Measurements from ENCODE around the gene OR10H1. TPM values are rescaled to one million over a fixed set of nuclear protein-coding genes. Genes with fewer than 3 reads are reported as not detected.

OR10H1 gene
- total RNA-seq, 1 experiment from 2014 or later: 0.17 TPM

GRCh38 chr19:15812060-15812722, 3.3 kb downstream of the OR10H1 start:
- intact Hi-C loops (cut with micrococcal nuclease): loop anchor here (1.0 to 2.0 kb wide), 3 partner anchors 57 to 370 kb away; no protein-coding TSS in a partner anchor
- Histone ChIP-seq H3K4me2 (ENCODE audit: low read length) (peak overlapping the region; percentile 42), H3K9me2 (ENCODE audit: insufficient read depth) (no peaks in the 10 kb centered on the region), H3K4me3 (replicated peaks in 1 of 2; ENCODE audit: low read depth in 1 of 2, low read length in 2 of 2) (no peak overlapping the region), H2AFZ (ENCODE audit: low read depth, low read length, poor library complexity, severe bottlenecking) (no peak overlapping the region), H4K20me1 (ENCODE audit: insufficient read depth) (no peaks in the 10 kb centered on the region), H3K27me3 (ENCODE audit: insufficient read depth, low read length) (no peaks in the 10 kb centered on the region), H3K9me3 (ENCODE audit: control insufficient read depth in 1 of 2, insufficient read depth in 1 of 2, low read depth in 1 of 2, low read length in 2 of 2) (no peaks in the 10 kb centered on the region), H3K27ac (ENCODE audit: low read depth, low read length) (no peak overlapping the region; the same call in 1 of the 2 replicates), H3K9ac (ENCODE audit: low read length) (peak overlapping the region; percentile 35), H3K79me2 (ENCODE audit: insufficient read depth, low read length) (no peaks in the 10 kb centered on the region), H3K4me1 (ENCODE audit: control insufficient read depth in 1 of 2, insufficient read depth in 2 of 2, low read length in 2 of 2) (peaks cover 33 to 58% of the 10 kb centered on the region in 2 experiments), H3K36me3 (ENCODE audit: control insufficient read depth in 1 of 2, insufficient read depth in 2 of 2, low read length in 2 of 2) (no peaks in the 10 kb centered on the region)
- DNase-seq (ENCODE audit: low read depth, low spot score) (peak; percentile 72), ATAC-seq (peak; percentile 78)
- BruUV-seq (replicated peaks): no TSS peak
- TF ChIP-seq SP1 (IDR thresholded peaks at IDR 0.05; ENCODE audit: low read depth): no peak
- TF ChIP-seq EZH2phosphoT487 (IDR thresholded peaks at IDR 0.05; ENCODE audit: borderline replicate concordance): no peak
- peak; percentile 96 for TF ChIP-seq RAD21 (IDR thresholded peaks at IDR 0.05; ENCODE audit: low read depth)
- TF ChIP-seq CEBPB (IDR thresholded peaks at IDR 0.05; ENCODE audit: low read depth): no peak
- peak; percentile 81 to 90 (median 85) for TF ChIP-seq CTCF (IDR thresholded peaks at IDR 0.05 in 2 of 3, conservative IDR thresholded peaks at IDR 0.05 in 1 of 3; ENCODE audit: borderline replicate concordance in 1 of 3, insufficient read depth in 1 of 3, low read depth in 2 of 3, low read length in 2 of 3)
- no peak for TF ChIP-seq EZH2 (IDR thresholded peaks at IDR 0.05)
- RAD21 ChIA-PET (ENCODE audit: low non-redundant PET in 1 of 2, low total read pairs in 2 of 2, uncharacterized antibody in 2 of 2, unreplicated experiment in 2 of 2): interaction anchor here in 1 of 2 experiments (0.7 to 0.8 kb wide), 3 partner anchors 31 to 238 kb away, joined by 3 to 6 read pairs (median 4); no protein-coding TSS in a partner anchor
- POLR2A ChIA-PET: interaction anchor here (1.0 kb wide), 1 partner anchor 25 kb away, joined by 8 read pairs; no protein-coding TSS in a partner anchor
- CTCF ChIA-PET: interaction anchor here (0.7 to 1.5 kb wide), 14 partner anchors 13 to 574 kb away, joined by 3 to 6 read pairs (median 3); partner anchors contain the start of genes CYP4F11 and FAM32A

All from HCT116 (cell line).